ENCODE results near the gene RHOU.

The RHOU gene

DNA sequence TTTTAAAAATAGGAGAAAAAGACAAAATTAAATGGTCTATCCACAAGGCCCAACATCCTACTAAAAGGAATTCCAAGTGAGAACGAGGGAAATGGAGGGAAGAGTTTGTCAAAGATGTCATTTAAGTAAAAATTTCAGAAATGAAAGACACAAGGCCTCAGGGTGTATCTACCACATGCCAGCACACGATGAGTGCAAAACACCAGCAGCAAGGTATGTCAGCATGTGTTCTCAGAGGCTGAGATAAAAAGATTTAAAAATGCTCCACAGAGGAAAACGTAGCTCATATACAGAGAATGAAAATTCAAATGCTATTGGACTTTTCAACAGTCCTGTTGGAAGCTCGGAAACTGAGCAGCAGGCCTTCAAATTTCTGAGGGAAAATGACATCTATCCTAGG is 42.0 kb downstream of the RHOU start:
- H3K27me3 ChIP-seq, result no peaks in the 10 kb centered on the region
- TF ChIP-seq, protein P1, sequence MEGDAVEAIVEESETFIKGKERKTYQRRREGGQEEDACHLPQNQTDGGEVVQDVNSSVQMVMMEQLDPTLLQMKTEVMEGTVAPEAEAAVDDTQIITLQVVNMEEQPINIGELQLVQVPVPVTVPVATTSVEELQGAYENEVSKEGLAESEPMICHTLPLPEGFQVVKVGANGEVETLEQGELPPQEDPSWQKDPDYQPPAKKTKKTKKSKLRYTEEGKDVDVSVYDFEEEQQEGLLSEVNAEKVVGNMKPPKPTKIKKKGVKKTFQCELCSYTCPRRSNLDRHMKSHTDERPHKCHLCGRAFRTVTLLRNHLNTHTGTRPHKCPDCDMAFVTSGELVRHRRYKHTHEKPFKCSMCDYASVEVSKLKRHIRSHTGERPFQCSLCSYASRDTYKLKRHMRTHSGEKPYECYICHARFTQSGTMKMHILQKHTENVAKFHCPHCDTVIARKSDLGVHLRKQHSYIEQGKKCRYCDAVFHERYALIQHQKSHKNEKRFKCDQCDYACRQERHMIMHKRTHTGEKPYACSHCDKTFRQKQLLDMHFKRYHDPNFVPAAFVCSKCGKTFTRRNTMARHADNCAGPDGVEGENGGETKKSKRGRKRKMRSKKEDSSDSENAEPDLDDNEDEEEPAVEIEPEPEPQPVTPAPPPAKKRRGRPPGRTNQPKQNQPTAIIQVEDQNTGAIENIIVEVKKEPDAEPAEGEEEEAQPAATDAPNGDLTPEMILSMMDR (IDR thresholded peaks at IDR 0.05), result no peak
- H3K4me1 ChIP-seq, result no peaks in the 10 kb centered on the region
- intact Hi-C loops (cut with DNase I; ENCODE audit: low total_unique reads), result no loop called here
- no peak overlapping the region for H3K4me3 ChIP-seq
- no peak overlapping the region for H3K27ac ChIP-seq
- H3K9me3 ChIP-seq, result no peaks in the 10 kb centered on the region
- no peaks in the 10 kb centered on the region for H3K36me3 ChIP-seq
- no peak for DNase-seq

DNA sequence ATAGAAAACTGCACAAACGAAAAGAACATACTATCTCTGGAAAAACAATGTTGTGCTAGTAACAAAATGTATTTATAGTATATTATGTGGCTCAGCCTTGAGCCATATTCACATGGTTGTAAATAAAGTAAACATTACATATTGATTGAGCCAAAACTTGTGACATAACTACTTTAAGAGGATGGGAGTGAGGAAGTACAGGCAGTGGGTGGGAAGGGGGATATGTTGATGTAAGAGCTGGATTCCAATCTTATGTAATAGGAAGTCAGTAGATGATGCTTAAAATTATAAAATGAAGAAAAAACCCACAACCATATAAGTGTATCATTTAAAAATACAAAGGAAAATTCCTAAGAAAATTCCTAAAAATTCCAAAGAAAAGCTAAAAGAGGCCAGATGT is 42.7 kb downstream of the RHOU start:
- intact Hi-C loops (cut with DNase I; ENCODE audit: low total_unique reads), result no loop called here
- no peak for DNase-seq
- Histone ChIP-seq H3K27ac (no peak overlapping the region), H3K4me1 (no peaks in the 10 kb centered on the region), H3K4me3 (no peak overlapping the region), H3K36me3 (no peaks in the 10 kb centered on the region), H3K27me3 (no peaks in the 10 kb centered on the region), H3K9me3 (no peaks in the 10 kb centered on the region)
- TF ChIP-seq, protein P1 (IDR thresholded peaks at IDR 0.05), result no peak

DNA sequence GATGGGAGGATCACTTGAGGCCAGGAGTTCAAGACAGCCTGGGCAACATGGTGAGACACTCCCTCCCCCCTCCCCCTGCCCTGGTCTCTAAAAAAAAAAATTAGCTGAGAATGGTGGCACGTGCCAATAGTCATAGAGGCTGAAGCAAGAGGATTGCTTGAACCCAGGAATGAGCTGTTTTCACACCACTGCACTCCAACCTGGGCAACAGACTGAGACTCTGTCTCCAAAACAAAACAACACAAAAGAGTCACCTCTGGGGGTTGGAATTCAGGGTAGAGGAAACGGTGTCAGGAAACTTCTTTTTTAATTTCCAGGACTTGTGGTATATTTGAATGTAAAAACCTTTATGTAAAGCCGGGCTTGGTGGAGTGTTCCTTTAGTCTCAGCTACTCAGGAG is 43.2 kb downstream of the RHOU start:
- no peak for DNase-seq
- Histone ChIP-seq H3K4me3 (no peak overlapping the region), H3K36me3 (no peaks in the 10 kb centered on the region), H3K27ac (no peak overlapping the region), H3K27me3 (no peaks in the 10 kb centered on the region), H3K4me1 (no peaks in the 10 kb centered on the region), H3K9me3 (no peaks in the 10 kb centered on the region)
- intact Hi-C loops (cut with DNase I; ENCODE audit: low total_unique reads), result no loop called here
- TF ChIP-seq, protein P1 (IDR thresholded peaks at IDR 0.05), result no peak

DNA sequence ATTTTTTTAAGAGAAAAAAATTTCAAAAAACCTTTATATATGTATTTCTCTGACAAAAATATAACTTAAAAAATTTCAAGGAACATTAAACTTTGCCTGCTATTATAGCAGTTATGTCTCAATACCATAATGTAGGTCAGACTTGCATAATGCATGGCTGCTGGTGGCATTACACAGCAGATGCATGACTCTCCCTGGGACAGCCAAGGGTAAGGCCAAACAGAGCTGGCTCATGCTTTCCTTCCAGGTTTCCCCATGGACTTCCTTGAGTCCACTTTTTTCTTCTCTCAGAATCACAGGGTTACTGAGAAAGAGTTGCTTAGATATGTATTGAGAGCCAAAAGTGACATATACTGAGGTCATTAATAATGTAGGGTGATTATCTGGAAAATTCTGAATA is 43.7 kb downstream of the RHOU start:
- no peak for DNase-seq
- H3K9me3 ChIP-seq, result no peaks in the 10 kb centered on the region
- TF ChIP-seq, protein P1 (IDR thresholded peaks at IDR 0.05), result no peak
- H3K27ac ChIP-seq, result no peak overlapping the region
- H3K4me3 ChIP-seq, result no peak overlapping the region
- H3K36me3 ChIP-seq, result no peaks in the 10 kb centered on the region
- no peaks in the 10 kb centered on the region for H3K4me1 ChIP-seq
- intact Hi-C loops (cut with DNase I; ENCODE audit: low total_unique reads), result no loop called here
- H3K27me3 ChIP-seq, result no peaks in the 10 kb centered on the region

DNA sequence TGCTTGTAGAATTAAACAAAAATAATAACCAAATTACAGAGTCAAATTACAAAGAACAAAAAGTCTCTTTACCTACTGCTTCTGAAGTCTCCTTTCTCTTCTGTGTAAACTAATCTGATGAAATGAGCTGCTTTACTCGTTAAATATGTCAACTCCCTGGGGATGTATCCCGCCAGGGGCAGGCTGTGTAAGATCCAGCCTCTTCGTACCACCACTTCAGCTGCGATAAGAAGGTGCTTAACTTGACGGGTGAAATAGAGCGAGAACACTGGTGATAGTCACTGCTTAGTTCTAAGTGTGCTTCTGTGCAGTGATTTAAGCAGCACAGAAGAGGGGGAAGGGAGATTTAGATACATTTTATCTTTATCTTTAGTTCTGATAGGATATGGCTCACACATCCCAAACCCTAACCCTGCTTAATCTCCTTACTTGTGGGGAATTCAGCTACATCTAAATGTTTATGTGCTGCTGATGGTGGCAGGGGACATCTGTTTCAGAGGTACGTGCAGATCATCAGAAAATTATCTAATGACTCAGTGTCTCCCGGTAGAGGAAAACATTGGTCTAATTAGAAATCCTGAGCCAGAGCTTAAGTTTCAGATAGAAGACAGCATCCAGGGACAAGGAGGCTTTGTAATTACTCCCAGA is 46.0 kb downstream of the RHOU start:
- TF ChIP-seq, protein P1 (IDR thresholded peaks at IDR 0.05), result no peak
- Histone ChIP-seq H3K27me3 (no peaks in the 10 kb centered on the region), H3K27ac (no peak overlapping the region), H3K4me3 (no peak overlapping the region), H3K4me1 (no peaks in the 10 kb centered on the region), H3K9me3 (no peaks in the 10 kb centered on the region), H3K36me3 (no peaks in the 10 kb centered on the region)
- DNase-seq, result no peak
- intact Hi-C loops (cut with DNase I; ENCODE audit: low total_unique reads), result no loop called here

All from tibial artery (tissue), 4 donors.